Stimulated activated CD8-positive, alpha-beta memory T cell treated with anti-CD3 and anti-CD28 coated beads, Interleukin-4, amount 100 ng/mL, for 24 hours (primary cell): ENCODE results near the gene C12orf75.
A peak's percentile ranks its signal among the peaks of the same experiment; 100 is the strongest.
"Not testable (repeated sequence)": the region's sequence is repeated elsewhere in the genome, so short reads cannot be mapped to it uniquely, and the experiment has no call there.

Experiments
- DNase-seq: peaks from one replicate; pipeline ENCODE4 v3.0.0-alpha.2; 2020; ENCODE audit warnings: low read depth

C12orf75 gene

GRCh38 chr12:105310476-105311085 is 19.9 kb upstream of the C12orf75 start:
- DNase-seq, result not testable (repeated sequence)

GRCh38 chr12:105311936-105312335 is 18.6 kb upstream of the C12orf75 start:
- DNase-seq, result not testable (repeated sequence)

- DNase-seq, result not testable (repeated sequence)
Measured at GRCh38 chr12:105313755-105314154, 16.7 kb upstream of the C12orf75 start.

- no peak for DNase-seq
Measured at GRCh38 chr12:105315130-105315529, 15.4 kb upstream of the C12orf75 start.

DNA sequence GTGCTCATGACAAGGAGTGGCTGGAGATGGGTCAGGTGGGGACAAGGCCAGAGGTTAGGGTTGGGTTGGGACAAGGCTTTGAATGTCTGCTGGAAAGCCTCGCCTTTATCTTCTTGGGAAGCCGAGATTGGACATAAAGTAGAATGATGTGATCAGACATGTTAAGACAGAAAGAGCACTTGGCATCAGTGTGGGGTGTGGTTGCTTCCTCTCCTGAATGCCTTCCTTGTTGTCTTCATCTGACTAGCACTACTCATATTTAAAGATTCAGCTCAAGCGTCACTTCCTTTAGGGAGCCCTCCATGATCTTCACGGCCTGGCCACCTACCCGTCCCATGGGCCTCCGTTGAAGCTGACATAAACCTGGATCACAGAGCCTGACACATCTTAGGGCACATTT is 14.8 kb upstream of the C12orf75 start:
- DNase-seq, result no peak

DNA sequence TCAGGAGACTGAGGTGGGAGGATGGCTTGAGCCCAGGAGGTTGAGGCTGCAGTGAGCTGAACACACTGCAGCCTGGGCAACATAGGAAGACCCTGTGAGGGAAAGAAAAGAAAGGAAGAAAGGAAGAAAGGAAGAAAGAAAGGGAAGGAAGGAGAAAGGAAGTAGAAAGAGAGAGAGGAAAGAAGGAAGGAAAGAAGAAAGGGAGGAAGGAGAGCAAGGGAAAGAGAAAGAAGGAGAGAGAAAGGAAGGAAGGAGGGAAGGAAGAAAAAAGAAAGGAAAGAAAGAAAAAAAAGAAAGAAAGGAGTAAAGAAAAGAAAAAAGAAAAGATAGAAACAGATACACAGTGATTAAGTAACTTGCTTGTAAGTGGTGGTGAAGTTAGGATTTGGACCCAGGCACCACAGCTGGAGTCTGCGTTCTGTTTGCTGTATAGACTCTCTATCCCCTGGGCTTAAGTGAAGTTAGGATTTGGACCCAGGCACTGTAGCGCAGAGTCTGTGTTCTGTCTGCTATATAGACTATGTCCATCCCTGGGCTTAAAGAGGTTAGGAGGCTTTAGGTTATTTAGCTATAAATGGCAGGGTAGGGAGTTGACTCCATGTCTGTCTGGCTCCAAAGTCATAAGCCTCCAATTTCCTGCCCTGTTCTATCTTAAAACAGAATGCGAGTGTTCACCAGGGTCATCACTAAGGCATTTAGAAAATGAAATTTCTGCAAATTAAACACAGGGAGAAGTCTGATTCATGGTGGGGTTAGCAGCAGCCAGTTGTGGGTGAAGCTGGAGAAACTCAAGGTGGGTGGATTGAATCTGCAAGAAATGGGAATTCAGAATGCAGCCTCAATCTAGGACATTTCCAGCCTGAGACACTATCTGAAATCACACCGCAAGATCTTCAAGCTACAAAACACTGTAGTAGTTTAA is 13.3 kb upstream of the C12orf75 start:
- DNase-seq, result no peak

DNA sequence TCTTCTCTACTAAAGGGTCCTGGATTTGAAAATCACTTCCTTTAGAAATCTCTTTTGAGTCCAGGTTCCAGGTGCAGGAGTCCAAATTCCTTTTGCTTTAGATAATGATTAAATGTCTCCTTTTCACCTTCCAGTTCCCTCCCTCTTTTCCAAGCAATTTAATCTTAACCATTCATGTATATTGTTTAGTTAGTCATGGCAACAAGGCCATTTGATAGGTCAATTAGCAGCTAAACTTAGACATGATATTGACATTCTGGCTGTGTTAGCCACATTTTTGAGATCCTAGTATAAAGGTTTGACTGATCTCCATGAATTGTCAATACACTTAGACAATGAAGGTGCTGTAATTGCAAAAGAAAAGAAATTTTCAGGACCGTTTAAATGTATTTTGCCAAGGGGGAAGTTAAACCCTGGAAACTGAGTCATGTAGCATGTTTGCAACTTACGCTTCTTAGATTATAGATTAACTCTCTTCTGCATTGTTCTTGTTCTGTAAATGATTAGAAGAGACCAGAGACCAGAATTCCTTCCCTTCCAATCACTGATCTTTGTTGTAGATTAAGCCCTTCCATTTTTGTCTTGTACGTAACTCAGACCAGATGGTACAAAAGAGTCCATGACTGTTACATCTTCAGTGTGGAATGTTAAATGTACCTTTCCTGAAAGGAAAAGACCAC is 12.4 kb upstream of the C12orf75 start:
- no peak for DNase-seq

DNA sequence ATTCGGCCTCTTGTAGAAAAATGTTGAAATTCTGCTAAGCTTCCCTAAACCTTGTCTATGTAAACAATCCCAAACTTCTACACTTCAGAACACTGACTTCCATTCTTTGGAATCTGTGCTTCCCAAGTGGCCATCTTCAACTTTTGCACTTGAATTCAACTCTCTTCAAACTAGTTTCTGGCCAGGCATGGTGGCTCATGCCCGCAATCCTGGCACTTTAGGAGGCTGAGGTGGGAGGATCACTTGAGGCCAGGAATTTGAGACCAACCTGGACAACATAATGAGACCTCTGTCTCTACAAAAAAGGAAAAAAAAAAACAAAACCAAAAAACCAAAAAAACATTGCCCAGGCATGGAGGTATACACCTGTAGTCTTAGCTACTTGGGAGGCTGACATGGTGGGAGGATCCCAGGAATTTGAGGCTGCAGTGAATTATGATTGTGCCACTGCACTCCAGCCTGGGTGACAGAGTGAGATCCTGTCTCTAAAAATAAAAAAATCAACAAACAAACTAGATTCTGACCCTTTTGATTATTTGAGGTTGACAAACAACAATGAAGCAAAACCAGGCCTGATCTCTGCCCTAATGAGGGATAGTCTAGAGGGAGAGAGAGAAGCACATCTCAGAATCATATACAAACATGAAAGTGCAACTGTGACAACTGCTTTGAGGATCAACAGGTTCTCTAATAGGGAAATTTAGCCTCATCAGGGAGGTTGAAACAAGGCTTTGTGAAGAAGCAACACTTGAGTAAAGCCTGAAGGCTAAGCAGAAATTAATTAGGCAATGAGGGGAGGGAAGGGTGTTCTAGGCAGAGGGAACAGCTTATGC is 11.6 kb upstream of the C12orf75 start:
- no peak for DNase-seq

DNA sequence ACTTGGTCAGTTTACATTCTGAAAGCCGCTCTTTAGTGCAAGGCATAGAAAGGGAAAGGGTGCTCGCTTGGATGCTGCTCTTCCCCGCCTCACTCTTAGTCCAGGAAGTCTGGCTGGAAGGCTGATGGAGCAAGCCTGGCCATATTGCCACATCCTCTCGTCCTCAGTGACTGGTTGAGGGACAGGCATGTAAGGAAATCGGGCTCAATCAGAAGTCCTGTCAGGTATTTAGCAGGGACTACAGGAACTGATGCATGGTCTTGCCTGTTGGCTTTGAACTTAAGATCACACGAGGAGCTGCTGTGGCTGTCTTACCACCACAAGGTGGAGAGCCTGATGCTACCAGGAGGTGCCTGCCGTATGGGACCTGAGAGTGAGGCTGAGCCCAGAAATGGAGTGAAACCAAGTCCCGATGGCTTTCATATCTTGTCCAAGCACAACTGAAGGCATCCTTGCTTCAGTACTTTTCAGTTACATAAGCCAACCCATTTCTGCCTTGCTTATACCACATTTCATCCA is 10.7 kb upstream of the C12orf75 start:
- no peak for DNase-seq

DNA sequence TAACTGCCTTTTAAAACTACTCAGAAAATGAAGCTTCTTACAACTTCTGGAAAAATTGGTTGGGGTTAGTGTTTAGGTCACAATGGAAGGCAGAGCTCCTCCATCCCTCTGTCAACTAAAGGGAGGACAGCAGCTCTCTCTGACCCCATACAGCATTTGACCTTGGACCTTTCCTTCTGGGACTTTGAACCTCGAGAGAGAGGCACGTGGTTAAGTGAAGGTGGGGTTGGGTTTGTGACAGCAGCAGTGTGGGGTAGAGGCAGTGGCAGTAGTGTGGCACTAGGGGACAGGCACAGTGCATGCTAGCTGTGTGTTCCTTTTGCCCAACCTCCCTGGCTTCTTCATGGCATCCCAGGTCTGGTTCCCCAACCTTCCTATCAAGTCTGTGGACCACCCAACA is 9.4 kb upstream of the C12orf75 start:
- DNase-seq, result no peak

DNA sequence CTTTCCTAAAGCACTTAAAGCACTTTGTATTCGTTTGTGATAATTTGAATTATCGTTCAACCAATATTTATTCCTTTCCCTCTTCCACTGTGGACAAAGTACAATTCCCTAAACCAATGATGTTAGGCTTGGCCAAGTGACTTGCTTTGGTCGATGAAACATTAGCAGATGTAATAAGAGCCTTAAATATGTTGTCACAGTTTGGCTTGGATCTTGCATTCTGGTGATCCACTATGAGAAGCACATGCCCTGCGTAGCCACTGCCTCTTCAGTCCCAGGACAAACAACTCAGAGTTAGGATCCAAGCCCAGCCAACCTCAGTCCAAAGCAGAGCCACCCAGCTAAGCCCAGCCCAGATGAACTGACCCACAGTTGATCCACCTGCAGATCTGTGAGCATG is 8.4 kb upstream of the C12orf75 start:
- DNase-seq, result no peak

DNA sequence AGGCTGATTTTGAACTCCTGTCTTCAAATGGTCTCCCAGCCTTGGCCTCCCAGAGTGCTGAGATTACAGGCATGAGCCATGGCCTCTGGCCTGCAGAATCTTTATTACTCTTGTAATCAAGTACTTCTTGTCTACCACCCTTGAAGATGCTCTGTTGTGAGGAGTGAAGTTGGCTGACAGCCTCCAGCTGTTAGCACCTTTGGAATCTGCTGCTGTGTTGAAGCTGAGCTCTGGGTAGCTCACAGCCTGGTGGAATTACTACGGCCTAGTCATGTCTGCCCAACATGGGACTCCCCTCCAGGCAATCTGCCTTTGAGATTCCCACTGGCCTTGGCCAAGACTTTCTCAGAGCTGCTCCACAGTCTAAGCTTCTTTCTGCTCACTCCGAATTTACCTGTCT is 5.8 kb upstream of the C12orf75 start:
- DNase-seq, result no peak

DNA sequence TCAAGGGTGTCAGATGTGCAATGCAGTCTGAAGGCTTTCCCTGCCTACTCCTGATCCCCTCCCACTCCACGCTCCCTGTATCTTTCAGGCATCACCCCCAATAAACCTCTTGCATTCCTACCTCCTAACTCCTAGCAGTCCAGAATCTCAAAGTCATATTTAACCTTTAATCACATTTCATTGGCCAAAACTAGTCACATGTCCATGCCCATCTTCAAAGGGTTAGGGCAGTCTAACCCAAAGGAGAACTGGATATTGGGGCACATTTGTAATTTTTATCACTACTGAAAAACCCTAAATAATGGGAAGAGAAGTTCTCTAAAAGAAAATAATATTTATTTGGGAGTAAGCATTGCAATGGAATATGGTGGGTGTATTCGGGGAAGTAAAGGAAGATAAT is 5.4 kb upstream of the C12orf75 start:
- no peak for DNase-seq

DNA sequence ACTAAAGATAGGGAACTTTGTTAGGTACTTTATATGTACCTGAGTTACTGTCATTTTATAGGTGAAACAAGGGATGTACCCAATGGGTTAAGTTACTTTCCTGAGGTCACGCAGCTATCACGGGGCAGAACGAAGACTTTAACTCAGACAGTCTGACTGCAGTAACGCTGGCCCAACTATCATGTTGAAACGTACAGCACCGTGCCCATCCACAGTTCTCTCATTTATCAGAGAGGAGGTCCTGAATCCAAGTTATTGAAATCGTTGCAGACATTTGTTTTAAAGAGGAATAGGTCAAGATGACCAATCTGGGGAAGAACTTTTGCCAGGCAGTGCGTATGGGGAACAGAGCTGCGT is 587 bp upstream of the C12orf75 start:
- DNase-seq, result no peak

- DNase-seq, result peak; percentile 31
Measured at GRCh38 chr12:105330931-105331804, 677 bp downstream of the C12orf75 start.

GRCh38 chr12:105331805-105332251 is 1.3 kb downstream of the C12orf75 start:
- no peak for DNase-seq

- not testable (repeated sequence) for DNase-seq
Measured at GRCh38 chr12:105332286-105332685, 1.8 kb downstream of the C12orf75 start.

DNA sequence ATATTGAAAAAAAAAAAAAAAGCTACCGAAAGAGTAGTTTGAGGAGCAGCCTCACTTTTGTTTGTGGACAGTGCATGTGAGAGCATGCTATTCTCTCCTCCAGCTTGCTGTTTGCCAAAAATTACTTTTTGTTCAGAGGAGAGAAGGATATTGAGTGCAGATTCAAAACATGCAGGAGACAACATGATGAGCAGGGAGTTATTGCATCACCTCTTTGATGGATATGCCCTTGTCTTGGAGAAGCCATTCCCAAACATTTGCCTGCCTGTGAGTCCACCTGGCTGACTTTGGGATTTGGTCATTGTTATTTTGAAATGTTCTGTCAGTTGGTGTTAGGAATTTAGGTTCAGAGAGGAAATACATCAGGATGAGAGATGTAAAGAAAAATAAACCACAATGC is 2.4 kb downstream of the C12orf75 start:
- no peak for DNase-seq

- DNase-seq, result no peak
Measured at GRCh38 chr12:105334001-105334400, 3.5 kb downstream of the C12orf75 start.

DNA sequence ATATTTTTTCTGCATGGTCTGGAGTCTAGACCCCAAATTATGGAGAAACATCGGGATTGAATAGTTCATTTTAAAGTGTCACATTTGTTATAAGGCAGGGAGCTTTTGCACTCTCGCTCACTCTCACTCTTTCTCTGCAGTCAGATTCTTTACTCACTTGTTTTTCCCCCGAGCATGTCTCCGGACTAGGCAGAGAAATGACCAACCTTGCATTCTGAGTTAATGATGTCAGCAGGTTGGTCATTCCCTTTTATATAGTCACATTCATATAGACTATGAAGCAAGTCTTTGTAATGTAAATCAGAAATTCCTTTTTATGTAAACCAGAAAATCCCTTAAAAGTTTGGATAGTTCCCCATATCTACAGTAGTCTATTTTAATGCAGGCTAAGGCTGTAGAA is 4.1 kb downstream of the C12orf75 start:
- DNase-seq, result no peak

- DNase-seq, result no peak
Measured at GRCh38 chr12:105335856-105336255, 5.4 kb downstream of the C12orf75 start.
